NT2/D1 (cell line): Measurements from ENCODE around the gene MPP2.

Experiments used
- DNase-seq: peaks from one replicate; pipeline ENCODE4 v3.0.0-alpha.2; 2011; ENCODE audit warnings: low read depth, low spot score
- H3K27me3 ChIP-seq: 2 replicates; pipeline ENCODE4 v1.6.0; 2011; ENCODE audit warnings: mild to moderate bottlenecking; ENCODE audit not compliant: insufficient read length, insufficient read depth
- H3K36me3 ChIP-seq: 2 replicates; pipeline ENCODE4 v1.6.1; 2011; ENCODE audit warnings: mild to moderate bottlenecking, low read length, mixed read lengths; ENCODE audit not compliant: insufficient read depth, insufficient read length
- H3K4me1 ChIP-seq: 2 replicates; pipeline ENCODE4 v1.5.1; 2011; ENCODE audit not compliant: insufficient read depth, insufficient read length
- H3K4me3 ChIP-seq: 2 replicates; pipeline ENCODE4 v1.5.1; 2011; ENCODE audit warnings: low read depth; ENCODE audit not compliant: insufficient read length
- H3K9ac ChIP-seq: 2 replicates; pipeline ENCODE4 v1.6.0; 2011; ENCODE audit warnings: low read depth; ENCODE audit not compliant: insufficient read length
- H3K9me3 ChIP-seq: 2 replicates; pipeline ENCODE4 v1.5.1; 2011; ENCODE audit warnings: mild to moderate bottlenecking, low read length; ENCODE audit not compliant: insufficient read depth
- SUZ12 ChIP-seq: IDR thresholded peaks from 2 replicates; pipeline ENCODE4 v1.6.1; 2011; ENCODE audit not compliant: insufficient read length, insufficient read depth; ENCODE audit errors: extremely low read depth
- YY1 ChIP-seq: IDR thresholded peaks from 2 replicates; pipeline ENCODE4 v1.6.1; 2011; ENCODE audit not compliant: insufficient read length, insufficient read depth
- ZNF274 ChIP-seq: IDR thresholded peaks from 2 replicates; pipeline ENCODE4 v1.6.1; 2011; ENCODE audit warnings: mild to moderate bottlenecking, low read depth, low read length

Gene MPP2

GRCh38 chr17:43938838-43939182 lies 31.5 kb upstream of the MPP2 start:
- Histone ChIP-seq H3K9ac (peak overlapping the region; percentile 1), H3K36me3 (no peaks in the 10 kb centered on the region), H3K27me3 (peaks cover 16% of the 10 kb centered on the region), H3K4me3 (peak overlapping the region; percentile 31), H3K9me3 (no peaks in the 10 kb centered on the region), H3K4me1 (peaks cover 20% of the 10 kb centered on the region)
- no peak for DNase-seq
- TF ChIP-seq ZNF274 (no peak), SUZ12 (no peak), YY1 (no peak)

GRCh38 chr17:43936434-43936833 lies 29.1 kb upstream of the MPP2 start:
- no peaks in the 10 kb centered on the region for H3K9me3 ChIP-seq
- no peak overlapping the region for H3K4me3 ChIP-seq
- H3K36me3 ChIP-seq = no peaks in the 10 kb centered on the region
- no peak overlapping the region for H3K9ac ChIP-seq
- no peak for TF ChIP-seq ZNF274
- no peak for TF ChIP-seq SUZ12
- TF ChIP-seq YY1 = no peak
- peaks cover 17% of the 10 kb centered on the region for H3K4me1 ChIP-seq
- no peak for DNase-seq
- H3K27me3 ChIP-seq = peaks cover 16% of the 10 kb centered on the region

GRCh38 chr17:43935926-43936261 lies 28.6 kb upstream of the MPP2 start:
- peaks cover 15% of the 10 kb centered on the region for H3K4me1 ChIP-seq
- no peaks in the 10 kb centered on the region for H3K36me3 ChIP-seq
- no peak overlapping the region for H3K4me3 ChIP-seq
- H3K9ac ChIP-seq = peak overlapping the region; percentile 51
- TF ChIP-seq SUZ12 = no peak
- TF ChIP-seq YY1 = no peak
- TF ChIP-seq ZNF274 = no peak
- peaks cover 16% of the 10 kb centered on the region for H3K27me3 ChIP-seq
- H3K9me3 ChIP-seq = no peaks in the 10 kb centered on the region
- DNase-seq = no peak

GRCh38 chr17:43935204-43935925 lies 28.0 kb upstream of the MPP2 start:
- no peak for DNase-seq
- Histone ChIP-seq H3K27me3 (peaks cover 16% of the 10 kb centered on the region), H3K9me3 (no peaks in the 10 kb centered on the region), H3K4me3 (no peak overlapping the region), H3K4me1 (peaks cover 11% of the 10 kb centered on the region), H3K36me3 (no peaks in the 10 kb centered on the region), H3K9ac (peak overlapping the region; percentile 51)
- no peak for TF ChIP-seq SUZ12
- no peak for TF ChIP-seq ZNF274
- no peak for TF ChIP-seq YY1

- Histone ChIP-seq H3K4me3 (no peak overlapping the region), H3K27me3 (peaks cover 16% of the 10 kb centered on the region), H3K9me3 (no peaks in the 10 kb centered on the region), H3K4me1 (peaks cover 7% of the 10 kb centered on the region), H3K36me3 (no peaks in the 10 kb centered on the region), H3K9ac (no peak overlapping the region)
- DNase-seq = no peak
- TF ChIP-seq ZNF274 = no peak
- TF ChIP-seq YY1 = no peak
- TF ChIP-seq SUZ12 = no peak
Observed at GRCh38 chr17:43932923-43933322, 25.6 kb upstream of the MPP2 start.

GRCh38 chr17:43932357-43932756 lies 25.0 kb upstream of the MPP2 start:
- TF ChIP-seq SUZ12 (no peak), ZNF274 (no peak), YY1 (no peak)
- Histone ChIP-seq H3K36me3 (no peaks in the 10 kb centered on the region), H3K4me1 (peaks cover 7% of the 10 kb centered on the region), H3K4me3 (no peak overlapping the region), H3K27me3 (peaks cover 10% of the 10 kb centered on the region), H3K9me3 (no peaks in the 10 kb centered on the region), H3K9ac (no peak overlapping the region)
- DNase-seq = no peak

- H3K27me3 ChIP-seq = no peaks in the 10 kb centered on the region
- H3K4me1 ChIP-seq = peaks cover 9% of the 10 kb centered on the region
- H3K9ac ChIP-seq = no peak overlapping the region
- DNase-seq = no peak
- no peaks in the 10 kb centered on the region for H3K9me3 ChIP-seq
- H3K36me3 ChIP-seq = no peaks in the 10 kb centered on the region
- TF ChIP-seq ZNF274 (no peak), YY1 (no peak)
- no peak overlapping the region for H3K4me3 ChIP-seq
Observed at GRCh38 chr17:43931062-43931571, 23.8 kb upstream of the MPP2 start.
